ENCODE measurements around the gene SAMD5.

SAMD5 gene

GRCh38 chr6:147559006-147559405 is 50.5 kb downstream of the SAMD5 start:
- no peak overlapping the region for H3K4me3 ChIP-seq (ENCODE audit: low read depth, low read length)
- in situ Hi-C loops (cut with HindIII; ENCODE audit: low sequenced_read_pairs) = no loop called here
- TF ChIP-seq, protein P1, sequence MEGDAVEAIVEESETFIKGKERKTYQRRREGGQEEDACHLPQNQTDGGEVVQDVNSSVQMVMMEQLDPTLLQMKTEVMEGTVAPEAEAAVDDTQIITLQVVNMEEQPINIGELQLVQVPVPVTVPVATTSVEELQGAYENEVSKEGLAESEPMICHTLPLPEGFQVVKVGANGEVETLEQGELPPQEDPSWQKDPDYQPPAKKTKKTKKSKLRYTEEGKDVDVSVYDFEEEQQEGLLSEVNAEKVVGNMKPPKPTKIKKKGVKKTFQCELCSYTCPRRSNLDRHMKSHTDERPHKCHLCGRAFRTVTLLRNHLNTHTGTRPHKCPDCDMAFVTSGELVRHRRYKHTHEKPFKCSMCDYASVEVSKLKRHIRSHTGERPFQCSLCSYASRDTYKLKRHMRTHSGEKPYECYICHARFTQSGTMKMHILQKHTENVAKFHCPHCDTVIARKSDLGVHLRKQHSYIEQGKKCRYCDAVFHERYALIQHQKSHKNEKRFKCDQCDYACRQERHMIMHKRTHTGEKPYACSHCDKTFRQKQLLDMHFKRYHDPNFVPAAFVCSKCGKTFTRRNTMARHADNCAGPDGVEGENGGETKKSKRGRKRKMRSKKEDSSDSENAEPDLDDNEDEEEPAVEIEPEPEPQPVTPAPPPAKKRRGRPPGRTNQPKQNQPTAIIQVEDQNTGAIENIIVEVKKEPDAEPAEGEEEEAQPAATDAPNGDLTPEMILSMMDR (IDR thresholded peaks at IDR 0.05; ENCODE audit: low read depth, low read length, missing control alignments) = no peak
- peak; percentile 15 for DNase-seq (ENCODE audit: low read depth)

GRCh38 chr6:147560670-147561069 is 52.2 kb downstream of the SAMD5 start:
- in situ Hi-C loops (cut with HindIII; ENCODE audit: low sequenced_read_pairs) = no loop called here

GRCh38 chr6:147561726-147562125 is 53.2 kb downstream of the SAMD5 start:
- in situ Hi-C loops (cut with HindIII; ENCODE audit: low sequenced_read_pairs) = no loop called here
- no peak for DNase-seq (ENCODE audit: low read depth)
- H3K4me3 ChIP-seq (ENCODE audit: low read depth, low read length) = no peak overlapping the region
- TF ChIP-seq, protein P1 (IDR thresholded peaks at IDR 0.05; ENCODE audit: low read depth, low read length, missing control alignments) = no peak

More at GRCh38 chr6:147560670-147561069, 52.2 kb downstream of the SAMD5 start:
- H3K4me3 ChIP-seq (ENCODE audit: low read depth, low read length) = no peak overlapping the region
- DNase-seq (ENCODE audit: low read depth) = no peak
- TF ChIP-seq, protein P1 (IDR thresholded peaks at IDR 0.05; ENCODE audit: low read depth, low read length, missing control alignments) = no peak

DNA sequence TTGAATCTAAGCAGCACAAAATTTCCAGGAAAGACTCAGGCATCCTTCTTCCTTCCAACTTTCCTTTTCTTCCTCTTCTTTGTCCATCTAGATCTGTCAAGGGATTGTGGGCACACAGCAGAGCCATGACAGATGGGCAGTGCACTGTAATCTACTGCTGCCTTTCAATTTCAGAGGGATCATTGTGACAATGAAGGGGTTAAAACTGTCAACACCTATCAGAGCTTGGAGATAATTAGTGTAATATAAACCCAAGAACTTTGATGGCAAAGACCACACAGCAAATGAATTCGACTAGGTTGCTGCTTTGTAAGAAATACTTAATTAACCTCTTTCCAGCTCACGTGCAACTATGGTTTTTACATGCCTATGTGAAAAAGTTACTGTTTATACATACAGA is 55.0 kb downstream of the SAMD5 start:
- no peak for DNase-seq (ENCODE audit: low read depth)
- H3K4me3 ChIP-seq (ENCODE audit: low read depth, low read length) = no peak overlapping the region
- in situ Hi-C loops (cut with HindIII; ENCODE audit: low sequenced_read_pairs) = no loop called here
- TF ChIP-seq, protein P1 (IDR thresholded peaks at IDR 0.05; ENCODE audit: low read depth, low read length, missing control alignments) = no peak

DNA sequence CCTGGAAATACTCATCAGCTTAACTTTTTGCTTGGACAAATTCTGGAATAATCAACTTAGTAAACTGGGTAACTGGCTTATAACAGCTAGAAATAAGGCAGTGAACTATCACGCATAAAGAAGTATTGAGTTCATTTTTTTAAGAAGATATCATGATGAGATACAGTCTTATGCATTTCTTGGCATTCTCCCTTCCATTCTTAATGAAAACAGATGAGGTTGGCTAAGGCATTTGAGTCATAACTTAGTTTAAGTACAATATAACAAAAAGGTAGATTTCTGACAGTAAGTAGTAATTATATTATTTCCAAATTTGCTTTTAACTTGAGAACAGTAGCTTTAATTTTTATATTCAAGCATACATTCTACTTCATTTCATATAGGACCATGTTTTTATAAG is 56.1 kb downstream of the SAMD5 start:
- H3K4me3 ChIP-seq (ENCODE audit: low read depth, low read length) = no peak overlapping the region
- in situ Hi-C loops (cut with HindIII; ENCODE audit: low sequenced_read_pairs) = no loop called here
- TF ChIP-seq, protein P1 (IDR thresholded peaks at IDR 0.05; ENCODE audit: low read depth, low read length, missing control alignments) = no peak
- DNase-seq (ENCODE audit: low read depth) = no peak

DNA sequence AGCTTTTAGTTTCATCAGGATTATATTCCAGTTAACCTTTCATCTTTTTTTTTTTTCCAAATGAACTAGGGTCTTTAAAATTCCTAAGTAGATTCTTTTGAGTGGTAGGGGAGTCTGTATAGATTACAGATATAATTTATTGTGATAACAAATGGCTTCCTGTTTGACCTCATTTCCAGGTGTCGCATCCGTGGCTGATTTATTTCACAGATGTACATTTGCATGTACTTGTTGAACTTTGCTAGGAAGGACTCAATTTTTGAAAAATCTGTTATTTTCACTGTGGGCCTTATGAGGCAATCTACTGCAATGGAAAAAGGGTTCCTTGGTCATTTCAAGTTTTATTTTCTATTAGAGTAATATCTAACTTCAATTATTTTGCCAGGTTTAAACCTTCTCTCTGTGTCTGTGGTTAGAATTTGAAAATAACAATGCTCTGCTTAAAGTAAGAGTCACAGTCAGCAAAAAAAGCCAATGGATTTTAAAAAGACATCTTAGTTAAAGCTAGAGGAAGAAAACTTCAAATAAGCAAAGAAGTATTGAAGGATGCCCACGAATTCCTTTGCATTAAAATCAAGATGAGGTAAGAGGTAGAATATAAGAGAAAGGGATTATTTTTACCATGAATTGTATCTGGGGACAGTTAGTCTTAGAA is 57.9 kb downstream of the SAMD5 start:
- TF ChIP-seq, protein P1 (IDR thresholded peaks at IDR 0.05; ENCODE audit: low read depth, low read length, missing control alignments) = no peak
- in situ Hi-C loops (cut with HindIII; ENCODE audit: low sequenced_read_pairs) = no loop called here

More for the DNA sequence above, 57.9 kb downstream of the SAMD5 start:
- DNase-seq (ENCODE audit: low read depth) = no peak
- H3K4me3 ChIP-seq (ENCODE audit: low read depth, low read length) = no peak overlapping the region

Data from astrocyte of the cerebellum (primary cell).